Measurements from ENCODE around the gene ELOB.

The ELOB gene

DNA sequence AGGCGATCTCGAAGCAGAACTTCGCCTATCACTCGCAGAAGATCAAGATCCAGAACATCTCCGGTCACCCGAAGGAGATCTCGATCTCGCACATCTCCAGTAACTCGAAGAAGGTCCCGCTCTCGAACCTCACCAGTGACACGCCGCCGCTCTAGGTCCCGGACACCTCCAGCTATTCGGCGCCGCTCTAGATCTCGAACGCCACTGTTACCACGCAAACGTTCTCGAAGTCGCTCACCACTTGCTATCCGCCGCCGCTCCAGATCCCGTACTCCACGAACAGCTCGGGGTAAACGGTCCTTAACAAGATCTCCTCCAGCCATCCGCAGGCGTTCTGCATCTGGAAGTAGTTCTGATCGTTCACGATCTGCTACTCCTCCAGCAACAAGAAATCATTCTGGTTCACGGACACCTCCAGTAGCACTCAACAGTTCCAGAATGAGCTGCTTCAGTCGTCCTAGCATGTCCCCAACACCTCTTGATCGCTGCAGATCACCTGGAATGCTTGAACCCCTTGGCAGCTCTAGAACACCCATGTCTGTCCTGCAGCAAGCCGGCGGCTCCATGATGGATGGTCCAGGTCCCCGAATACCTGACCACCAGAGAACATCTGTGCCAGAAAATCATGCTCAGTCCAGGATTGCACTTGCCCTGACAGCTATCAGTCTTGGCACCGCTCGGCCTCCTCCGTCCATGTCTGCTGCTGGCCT, 10.5 kb downstream of the ELOB start:
- no peak for DNase-seq

DNA sequence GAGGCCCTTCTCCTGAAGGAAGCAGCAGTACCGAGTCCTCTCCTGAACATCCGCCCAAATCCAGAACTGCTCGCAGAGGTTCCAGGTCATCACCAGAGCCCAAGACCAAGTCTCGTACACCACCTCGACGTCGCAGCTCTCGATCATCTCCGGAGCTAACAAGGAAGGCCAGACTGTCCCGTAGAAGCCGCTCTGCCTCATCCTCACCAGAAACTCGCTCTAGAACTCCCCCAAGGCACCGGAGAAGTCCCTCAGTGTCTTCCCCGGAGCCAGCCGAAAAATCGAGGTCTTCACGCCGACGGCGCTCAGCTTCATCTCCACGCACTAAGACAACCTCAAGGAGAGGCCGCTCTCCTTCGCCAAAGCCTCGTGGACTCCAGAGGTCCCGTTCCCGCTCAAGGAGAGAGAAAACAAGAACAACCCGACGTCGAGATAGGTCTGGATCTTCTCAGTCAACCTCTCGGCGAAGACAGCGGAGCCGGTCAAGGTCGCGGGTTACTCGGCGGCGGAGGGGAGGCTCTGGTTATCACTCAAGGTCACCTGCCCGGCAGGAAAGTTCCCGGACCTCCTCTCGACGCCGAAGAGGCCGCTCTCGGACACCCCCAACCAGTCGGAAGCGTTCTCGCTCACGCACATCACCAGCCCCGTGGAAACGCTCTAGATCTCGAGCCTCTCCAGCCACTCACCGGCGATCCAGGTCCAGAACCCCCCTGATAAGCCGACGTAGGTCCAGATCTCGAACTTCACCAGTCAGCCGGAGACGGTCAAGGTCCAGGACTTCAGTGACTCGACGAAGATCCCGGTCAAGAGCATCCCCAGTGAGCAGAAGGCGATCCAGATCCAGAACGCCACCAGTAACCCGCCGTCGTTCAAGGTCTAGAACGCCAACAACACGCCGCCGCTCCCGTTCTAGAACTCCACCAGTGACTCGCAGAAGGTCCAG, 11.3 kb downstream of the ELOB start:
- no peak for DNase-seq

DNA sequence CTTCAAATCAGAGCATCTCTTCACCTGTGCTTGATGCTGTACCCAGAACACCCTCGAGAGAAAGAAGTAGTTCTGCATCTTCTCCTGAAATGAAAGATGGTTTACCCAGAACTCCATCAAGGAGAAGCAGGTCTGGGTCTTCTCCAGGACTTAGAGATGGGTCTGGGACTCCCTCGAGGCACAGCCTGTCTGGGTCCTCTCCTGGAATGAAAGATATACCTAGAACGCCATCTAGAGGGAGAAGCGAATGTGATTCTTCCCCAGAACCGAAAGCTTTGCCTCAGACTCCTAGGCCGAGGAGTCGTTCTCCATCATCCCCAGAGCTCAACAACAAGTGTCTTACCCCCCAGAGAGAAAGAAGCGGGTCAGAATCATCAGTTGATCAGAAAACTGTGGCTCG, 12.4 kb downstream of the ELOB start:
- DNase-seq: no peak

DNA sequence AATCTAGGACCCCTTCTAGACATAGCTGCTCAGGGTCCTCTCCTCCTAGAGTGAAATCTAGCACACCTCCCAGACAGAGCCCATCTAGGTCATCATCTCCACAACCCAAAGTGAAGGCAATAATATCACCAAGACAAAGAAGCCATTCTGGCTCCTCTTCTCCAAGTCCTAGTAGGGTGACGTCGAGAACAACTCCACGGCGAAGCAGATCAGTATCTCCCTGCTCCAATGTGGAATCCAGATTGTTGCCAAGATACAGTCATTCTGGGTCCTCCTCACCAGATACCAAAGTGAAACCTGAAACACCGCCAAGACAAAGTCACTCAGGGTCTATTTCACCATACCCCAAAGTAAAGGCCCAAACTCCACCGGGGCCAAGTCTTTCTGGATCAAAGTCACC, 13.9 kb downstream of the ELOB start:
- DNase-seq: no peak

DNA sequence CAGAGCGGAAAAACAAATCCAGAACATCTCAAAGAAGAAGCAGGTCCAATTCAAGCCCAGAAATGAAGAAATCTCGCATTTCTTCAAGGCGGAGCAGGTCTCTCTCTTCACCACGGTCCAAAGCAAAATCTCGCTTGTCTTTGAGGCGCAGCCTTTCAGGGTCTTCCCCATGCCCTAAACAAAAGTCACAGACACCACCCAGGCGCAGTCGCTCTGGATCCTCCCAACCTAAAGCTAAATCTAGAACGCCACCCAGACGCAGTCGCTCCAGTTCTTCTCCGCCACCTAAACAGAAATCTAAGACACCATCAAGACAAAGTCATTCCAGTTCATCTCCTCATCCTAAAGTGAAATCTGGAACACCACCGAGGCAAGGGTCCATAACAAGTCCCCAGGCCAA, 14.4 kb downstream of the ELOB start:
- DNase-seq: no peak

DNA sequence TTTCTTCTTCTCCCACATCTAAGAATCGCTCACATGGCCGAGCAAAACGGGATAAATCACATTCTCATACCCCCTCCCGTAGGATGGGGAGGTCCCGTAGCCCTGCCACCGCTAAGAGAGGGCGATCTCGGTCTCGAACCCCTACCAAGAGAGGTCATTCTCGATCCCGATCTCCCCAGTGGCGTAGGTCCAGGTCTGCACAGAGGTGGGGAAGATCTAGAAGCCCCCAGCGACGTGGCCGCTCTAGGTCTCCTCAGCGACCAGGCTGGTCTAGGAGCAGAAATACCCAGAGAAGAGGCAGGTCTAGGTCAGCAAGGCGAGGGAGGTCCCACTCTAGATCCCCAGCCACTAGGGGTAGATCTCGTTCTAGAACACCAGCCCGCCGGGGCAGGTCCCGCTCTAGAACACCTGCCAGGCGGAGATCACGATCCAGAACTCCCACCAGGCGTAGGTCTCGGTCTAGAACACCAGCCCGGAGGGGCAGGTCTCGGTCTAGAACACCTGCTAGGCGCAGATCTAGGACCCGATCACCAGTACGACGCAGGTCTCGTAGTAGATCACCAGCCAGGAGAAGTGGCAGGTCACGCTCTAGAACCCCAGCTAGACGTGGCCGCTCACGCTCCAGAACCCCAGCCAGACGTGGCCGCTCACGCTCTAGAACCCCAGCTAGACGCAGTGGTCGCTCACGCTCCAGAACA, 15.0 kb downstream of the ELOB start:
- no peak for DNase-seq

DNA sequence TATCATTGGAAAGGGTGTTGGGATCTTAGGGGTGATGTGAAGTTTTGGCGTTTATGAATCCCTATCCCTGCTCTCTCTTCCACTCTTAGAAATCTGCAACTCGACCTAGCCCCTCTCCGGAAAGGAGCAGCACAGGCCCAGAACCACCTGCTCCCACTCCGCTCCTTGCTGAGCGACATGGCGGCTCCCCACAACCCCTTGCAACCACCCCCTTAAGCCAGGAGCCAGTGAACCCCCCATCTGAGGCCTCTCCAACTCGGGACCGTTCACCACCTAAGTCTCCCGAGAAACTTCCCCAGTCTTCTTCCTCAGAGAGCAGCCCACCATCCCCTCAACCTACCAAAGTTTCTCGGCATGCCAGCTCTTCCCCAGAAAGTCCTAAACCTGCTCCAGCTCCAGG, 15.6 kb downstream of the ELOB start:
- no peak for DNase-seq

DNA sequence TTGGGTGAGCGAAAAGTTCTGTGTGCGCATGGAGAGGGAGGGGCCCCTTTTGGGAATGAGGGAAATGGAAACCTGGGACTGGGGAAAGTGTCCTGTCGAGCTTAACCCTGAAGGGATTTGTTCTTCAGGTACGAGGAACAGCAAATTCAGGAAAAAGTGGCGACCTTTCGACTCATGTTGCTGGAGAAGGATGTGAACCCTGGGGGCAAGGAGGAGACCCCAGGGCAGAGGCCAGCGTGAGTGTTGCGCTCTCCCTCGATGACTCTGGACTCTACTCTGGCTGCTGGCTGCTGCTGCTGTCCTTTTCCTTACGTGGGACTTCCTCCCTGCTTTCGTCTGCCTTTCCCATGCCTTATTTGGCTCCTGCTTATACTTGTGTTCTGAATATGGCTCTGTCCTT, 19.7 kb downstream of the ELOB start:
- DNase-seq: no peak

DNA sequence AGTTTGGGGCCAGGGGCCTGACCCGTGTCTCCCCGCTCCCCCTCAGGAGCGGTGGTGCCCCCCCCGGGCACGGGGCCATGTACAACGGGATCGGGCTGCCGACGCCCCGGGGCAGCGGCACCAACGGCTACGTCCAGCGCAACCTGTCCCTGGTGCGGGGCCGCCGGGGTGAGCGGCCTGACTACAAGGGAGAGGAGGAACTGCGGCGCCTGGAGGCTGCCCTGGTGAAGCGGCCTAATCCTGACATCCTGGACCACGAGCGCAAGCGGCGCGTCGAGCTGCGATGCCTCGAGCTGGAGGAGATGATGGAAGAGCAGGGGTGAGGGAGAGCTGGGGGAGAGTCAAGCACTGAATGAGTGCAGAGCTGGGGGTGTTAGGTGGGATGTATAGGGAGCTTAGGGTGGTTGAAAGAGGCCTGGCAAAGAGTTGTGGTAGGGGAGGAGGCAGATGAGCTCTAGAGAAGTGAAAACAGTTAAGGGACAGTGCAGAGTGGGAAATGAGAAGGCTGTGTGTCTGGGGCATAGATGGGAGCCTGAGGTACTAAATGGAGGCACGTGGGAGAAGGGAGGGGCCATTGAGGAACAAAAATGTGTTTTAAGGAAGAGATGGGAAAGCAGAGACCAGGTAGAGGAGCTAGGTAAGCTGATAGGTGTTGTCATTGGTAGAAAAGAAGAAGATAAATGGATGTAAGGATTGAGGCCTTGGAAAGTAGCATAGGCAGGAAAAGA, 20.6 kb downstream of the ELOB start:
- no peak for DNase-seq

DNA sequence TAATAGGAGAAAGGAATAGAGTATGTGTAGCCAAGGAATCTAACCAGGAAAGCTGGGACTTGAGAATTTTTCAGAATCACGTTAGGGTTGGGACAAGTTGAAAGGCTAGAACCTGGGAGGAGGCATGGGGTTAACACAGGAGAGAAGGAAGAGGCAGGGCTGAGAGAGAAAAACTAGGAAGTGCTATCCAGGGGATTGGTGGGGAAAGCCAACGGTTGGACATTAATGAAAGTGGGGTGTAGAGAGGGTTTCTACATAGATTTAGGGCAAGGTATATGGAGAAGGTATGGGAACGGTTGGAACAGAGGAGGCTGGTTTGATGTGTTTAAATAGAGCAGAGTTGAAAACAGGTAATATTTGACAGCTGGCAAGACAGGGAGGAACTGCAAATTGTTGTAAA, 21.9 kb downstream of the ELOB start:
- DNase-seq: no peak

DNA sequence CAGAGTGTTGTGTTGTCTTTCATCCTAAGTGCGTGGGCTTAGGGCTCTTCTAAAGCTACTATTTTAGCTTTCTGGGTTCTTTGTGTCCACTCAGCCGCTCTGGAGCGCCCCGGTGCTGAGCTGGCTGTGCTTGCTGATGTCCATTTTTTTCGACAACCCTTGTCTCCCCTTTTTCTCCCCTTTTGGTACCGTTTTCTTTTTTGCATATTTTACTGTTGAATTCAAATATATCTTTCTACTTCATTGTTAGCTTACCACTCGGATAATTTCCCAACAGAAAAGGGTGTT, 23.4 kb downstream of the ELOB start:
- no peak for DNase-seq

DNA sequence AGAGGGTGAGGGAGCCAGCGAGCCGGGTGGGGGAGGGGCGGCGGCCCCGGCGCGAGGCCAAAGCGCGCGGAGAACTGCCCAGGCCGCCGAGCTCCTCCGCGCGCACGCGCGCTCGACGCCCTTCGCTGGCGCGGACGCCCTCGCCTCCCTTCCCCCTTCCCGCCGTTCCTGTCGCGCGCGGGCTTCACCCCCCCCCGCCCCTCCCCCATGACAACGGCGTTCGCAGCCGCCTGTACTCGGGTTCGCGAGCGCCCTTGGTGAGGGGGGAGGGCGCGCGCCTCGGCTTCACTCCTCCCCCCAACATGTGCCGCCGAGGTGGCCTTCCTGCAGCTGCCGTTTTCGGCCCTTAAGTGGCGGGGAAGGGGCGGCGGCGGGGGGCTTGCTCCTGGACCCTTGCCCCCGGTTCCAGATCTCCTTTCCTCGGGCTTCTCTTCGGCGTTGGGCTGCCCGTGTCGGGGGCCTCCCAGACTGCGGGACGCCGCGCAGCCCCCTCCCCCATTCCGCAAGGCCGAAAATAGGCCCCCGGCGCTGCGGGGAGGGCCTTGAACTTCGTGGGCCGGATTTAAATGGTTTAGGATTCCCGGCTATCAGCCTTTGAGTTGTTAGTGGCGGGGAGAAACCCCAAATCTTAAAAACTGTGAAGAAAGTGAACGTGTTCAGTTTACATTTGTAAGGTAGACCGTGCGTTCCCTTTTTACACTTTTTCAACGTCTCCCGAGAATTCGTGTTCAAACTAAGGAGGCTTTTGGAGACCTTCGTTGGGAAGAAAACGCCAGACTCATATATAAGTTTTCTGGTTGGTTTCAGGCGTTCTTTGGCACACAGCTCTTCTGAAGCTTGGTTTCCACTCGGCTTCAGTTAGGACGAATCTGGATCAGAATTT, 24.0 kb downstream of the ELOB start:
- peak; percentile 33 for DNase-seq

DNA sequence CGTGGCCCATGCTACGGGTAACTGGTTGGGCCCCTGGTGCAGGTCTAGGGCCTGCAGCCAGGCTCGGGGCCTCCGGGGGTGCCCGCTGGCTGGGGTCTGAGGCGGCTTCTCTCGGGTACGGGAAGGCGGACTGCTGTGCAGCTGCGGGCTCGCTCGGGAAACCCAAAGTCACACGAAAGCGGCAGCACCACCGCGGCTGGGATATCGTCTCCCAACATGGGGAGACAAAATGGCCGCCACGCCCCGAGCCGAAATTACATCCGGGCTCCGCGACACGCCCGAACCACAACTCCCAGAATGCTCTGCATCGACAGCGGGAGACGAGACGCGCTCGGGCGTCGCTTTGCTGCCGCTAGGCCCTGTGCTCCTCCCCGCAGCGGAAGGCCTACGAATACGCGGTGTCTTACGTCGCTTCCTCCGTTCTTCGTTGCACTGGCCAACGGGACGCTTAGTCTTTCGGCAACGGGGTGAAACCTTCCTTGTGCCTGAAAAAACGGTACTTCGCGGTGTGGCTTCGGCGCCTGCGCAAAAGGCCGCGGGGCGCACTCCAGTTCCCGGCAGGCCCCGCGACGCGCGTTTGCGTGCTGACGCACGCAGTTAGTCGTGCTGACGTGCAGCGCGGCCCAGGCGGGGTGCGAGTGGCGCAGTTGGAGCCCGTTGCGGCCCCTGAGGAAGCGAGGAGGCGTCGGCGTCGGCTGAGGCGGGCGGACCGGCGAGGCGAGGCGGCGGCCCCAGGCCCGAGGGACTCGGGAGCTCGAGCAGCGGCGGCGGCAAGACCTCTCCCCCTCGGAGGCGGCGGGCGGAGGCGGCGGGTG, 24.8 kb downstream of the ELOB start, which contains the start of gene SRRM2:
Gene SRRM2, plus strand, starts transcription at position 604 of the 815 bp plus-strand sequence. CDS start 3,727 bp downstream, outside the sequence.
- DNase-seq: peak; percentile 87

DNA sequence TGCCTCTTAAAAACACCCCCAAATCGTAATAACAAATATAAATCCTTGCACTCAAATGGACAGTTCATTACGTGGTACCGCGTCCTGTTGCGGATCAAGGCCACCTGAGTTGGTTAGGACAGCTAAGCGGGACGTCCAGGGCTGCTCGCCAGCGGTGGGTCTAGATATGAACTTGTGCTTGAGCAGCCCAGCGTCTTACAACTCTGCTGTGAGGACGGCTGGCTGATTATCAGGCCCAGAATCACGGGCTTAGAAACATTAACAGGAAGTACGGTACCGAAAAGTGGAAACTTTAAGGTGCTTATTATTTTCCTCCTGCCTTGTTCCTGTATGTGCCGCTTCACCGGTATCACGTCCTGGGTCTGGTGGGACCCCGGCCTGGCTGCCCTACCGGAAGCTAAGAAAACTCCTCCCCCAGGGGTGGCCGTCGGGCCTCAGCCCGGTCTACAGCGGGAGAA, 25.5 kb downstream of the ELOB start:
- no peak for DNase-seq

DNA sequence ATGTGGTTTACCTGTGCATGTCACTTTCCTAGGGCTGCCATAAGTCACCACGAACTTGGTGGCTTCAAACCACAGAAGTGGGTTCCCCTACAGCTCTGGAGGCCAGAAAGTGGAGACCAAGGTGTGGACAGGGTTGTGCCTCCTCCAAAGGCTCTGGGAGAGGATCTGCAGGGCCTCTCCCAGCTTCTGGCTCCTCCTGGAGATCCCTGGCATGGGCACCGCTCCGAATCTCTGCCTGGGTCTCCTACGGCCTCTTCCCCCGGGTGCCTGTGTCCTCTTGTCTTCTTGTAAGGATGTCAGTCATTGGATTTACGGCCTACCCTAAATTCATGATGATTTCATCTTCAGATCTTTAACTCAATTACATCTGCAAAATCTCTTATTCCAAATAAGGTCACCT, 27.1 kb downstream of the ELOB start:
- no peak for DNase-seq

DNA sequence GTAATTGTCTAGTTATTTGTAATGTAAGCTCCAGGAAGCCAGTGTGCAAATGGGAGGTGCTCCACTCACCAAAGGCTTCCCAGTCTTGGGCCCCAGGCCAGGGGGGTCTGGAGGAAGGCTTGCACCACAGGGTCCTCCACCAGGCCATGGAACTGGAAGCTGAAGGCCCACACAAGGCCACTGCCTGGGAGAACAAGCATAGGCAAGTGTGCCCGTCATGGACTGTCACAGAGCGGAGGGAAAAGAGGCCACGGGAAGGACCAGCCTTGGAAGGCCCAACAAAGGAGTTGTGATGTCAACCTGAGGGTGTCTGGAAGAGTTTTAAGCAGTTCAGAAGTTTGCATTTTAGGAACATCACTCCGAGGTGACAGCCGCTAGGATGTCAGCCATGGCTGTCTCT, 27.6 kb downstream of the ELOB start:
- DNase-seq: no peak

DNA sequence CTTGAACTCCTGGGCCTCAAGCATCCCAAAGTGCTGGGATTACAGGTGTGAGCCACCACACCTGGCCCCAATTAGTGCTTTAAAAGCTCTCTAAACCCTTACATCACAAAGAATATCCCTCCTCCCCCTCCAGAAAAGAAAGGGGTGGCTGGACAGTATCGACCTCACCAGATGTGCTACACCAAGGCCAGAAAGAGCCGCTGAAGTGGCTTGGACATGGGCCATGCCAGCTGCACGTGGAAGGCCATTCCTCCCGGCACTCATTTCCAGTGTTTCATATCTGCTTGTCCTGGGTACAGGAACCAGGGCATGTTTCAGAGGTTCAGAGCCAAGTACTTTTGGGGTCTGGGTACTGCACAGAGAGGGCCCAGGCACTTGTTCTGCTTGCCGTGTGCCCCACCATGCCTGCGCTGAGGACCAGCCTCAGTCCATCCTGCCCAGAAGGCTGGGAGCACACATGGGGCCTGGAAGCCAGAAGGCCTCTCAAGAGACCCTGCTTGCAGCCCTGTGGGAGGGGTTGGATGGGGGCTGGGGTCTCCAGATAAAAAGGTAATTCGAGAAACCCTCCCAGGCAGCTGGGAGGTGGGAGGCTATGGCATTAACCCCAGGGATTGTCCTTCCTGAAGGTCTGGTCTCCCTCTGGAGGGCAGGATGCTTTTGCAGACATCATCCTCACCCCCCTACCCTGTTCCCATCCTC, 28.2 kb downstream of the ELOB start:
- DNase-seq: no peak

DNA sequence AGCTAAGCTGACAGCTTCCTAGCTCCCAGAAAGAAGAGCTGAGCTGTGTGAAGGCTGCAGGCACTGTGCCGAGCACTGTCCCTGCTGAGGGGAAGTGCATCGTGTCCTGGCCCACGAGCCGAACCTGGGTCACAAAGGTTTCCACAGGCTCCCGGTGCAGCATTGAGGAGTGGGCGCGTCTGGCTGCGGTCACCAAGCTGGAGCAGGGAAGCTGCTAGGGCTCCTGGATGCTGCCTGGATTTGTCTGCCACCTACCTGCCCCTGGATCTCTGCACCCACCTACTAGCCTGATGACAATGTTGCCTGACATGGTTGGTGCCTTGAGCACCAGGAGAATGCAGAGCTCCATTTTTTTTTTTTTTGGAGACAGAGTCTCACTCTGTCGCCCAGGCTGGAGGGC, 31.1 kb downstream of the ELOB start:
- no peak for DNase-seq

DNA sequence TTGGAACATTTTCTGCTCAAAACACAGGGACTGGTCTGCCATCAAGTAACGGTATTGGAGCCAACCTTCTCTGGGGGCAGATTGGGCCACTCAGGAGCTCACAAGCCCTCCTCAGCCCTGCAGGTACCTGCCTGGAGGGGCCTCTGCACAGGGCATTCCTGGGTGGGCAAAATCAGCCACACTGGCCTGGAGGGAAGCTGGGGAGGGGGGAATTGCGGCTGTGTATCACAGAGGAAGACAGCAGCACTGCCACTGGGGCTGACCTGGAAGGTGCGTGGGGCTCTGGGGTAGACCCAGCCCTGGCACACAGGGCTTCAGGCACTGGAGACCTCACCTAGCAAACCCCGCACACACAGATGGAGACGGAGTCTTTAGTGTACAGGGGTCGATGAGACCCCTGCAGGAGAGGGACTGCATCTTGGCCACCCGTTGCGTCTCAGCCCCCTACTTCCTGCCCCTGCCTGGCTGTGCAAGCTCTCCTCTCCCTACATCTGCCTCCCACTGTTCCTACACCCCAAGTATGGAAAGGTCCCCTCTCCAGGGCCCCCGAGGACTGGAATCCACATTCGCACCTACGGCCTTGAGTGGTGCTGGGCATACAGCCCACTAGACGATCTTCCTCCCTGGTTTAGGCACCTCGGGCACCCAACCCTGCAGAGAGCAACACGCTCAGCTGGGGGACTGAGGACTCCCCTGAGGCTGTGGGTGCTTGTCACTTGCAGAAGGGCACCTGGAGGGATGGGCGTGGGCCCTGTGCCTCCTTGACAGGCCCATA, 31.8 kb downstream of the ELOB start:
- DNase-seq: no peak

DNA sequence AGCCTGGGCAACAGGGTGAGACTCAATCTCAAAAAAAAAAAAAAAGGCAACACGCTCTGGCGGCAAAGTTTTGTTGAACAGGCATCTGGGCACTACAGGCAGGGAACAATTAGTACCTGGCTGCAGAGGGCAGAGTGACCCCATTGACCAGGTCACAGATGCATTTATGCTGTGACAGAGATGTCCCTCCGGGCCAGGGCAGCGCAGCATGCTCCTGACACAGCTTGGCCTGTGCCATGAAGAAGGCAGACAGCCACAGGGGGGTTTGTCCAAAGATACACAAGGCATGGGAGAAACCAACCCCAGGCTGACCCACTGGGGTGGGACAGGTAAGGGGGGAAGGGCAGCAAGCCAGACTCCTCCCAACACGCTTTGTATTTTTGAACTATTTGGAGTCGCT, 32.4 kb downstream of the ELOB start:
- DNase-seq: no peak
